Fibroblast of peridontal ligament (primary cell): ENCODE results near the gene KRTAP5-11.
"Not testable (repeated sequence)": the region's sequence is repeated elsewhere in the genome, so short reads cannot be mapped to it uniquely, and the experiment has no call there.

ENCODE experiments used
- DNase-seq: peaks from one replicate; pipeline ENCODE4 v3.0.0-alpha.2; 2010; ENCODE audit errors: extremely low read depth

The KRTAP5-11 gene

DNA sequence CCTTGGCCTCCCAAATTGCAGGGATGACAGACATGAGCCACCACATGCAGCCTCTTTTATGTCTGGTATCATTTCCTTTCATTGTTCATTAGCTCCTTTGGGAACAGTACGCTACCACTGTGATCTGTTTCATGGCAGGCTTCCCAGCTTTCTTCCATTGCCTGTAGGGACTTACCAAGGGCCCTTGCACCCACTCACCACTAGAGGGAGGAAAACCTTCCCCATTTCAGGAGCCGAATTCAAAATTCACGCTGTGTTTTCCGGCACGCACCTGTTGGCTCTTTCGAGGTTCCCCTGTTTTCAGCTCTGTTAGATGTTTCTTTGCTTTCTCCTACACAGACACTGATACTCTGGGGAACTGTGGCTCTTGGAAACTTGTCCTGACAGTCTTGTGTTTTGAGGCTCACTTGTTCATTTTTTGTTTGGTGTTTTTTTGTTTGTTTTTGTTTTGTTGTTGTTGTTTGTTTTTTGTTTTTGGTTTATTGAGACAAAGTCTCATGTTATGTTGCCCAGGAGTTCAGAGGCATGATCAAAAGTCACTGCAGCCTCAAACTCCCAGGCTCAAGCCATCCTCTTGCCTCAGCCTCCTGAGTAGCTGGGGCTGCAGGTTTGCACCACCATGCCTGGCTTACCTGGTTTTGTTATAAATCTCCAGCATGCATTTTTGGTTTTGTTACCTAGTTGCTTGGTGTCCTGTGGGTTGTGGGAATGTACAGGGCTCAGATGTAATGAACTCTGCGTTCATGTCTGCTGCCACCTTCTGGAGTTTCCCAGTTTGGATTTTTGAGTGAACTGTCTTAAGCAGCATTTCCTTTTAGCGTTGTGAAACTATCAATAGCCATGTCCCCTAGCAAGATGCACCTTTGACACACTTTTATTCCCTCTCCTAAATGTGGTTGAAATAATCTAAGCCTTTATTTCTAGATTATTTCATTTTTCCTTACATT, 2.3 kb downstream of the KRTAP5-11 start:
- DNase-seq, result peak; percentile 73

DNA sequence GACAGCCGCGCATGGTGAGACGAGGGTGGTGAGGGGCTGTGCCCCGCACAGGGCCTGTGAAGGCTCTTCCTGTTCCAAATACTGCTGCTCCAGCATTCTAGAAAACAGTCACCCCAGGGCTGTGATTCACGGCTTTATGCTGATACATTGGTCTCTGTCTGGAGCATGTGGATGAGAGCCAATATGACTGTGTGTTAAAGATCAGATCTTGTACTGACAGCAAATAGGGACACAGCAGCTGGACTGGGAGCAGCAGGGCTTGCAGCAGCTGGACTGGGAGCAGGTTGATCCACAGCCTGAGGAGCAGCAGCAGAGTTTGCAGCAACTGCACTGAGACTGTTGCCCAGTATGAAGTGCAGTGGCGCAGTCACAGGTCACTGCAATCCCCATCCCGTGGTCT, 3.2 kb downstream of the KRTAP5-11 start:
- DNase-seq, result not testable (repeated sequence)

DNA sequence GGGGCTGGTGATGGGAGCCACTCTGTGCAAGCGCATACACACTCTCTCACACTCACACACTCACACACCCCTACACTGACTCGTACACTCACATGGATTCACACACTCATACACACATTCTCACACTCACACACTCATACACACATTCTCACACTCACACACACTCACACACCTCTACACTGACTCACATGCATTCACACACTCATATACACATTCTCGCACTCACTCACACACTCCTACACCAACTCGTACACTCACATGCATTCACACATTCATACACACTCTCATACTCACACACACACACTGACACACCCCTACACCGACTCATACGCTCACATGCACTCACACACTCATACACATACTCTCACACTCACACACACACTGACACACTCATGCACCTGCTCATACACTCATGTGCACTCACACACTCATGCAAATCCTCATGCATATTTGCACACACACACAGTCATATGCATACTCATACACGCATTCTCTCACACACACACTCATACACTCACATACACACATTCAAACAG, 5.1 kb downstream of the KRTAP5-11 start:
- no peak for DNase-seq

DNA sequence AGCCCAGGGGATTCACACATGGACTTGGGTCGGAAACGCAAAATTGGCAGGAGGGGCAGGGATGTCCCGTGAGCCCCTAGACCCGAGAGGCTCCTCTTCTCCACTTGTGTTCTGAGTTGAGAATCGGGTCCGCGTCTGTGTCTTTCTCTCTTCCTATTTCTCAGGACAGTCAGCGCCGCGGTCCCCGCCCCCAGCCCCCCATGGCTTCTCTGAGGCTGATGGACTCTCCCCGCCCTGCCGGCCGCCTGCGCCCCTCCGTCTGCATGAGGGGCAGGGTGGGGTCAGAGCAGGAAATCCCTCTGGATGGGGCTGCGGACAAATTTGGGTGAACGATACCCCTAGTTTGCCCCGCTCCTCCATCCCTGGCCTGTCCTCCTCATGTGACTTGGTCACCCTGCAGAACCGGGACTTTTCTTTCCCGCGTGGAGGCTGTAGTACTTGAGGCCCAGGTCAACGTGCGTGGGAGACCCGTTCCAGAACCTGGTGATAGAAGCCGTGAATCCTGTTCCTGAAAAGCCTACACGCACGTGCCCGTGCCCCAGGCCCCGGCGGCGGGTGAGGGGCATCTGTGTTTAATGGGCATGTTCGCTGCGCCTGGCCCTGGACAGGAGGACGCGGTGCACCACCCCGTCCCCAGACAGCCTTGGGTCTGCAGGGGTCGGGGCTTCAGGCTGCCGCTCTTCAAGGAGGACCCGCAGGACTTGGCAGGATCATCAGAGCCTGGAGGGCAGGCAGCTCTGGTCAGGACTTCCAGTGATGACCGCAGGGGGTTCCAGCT, 5.8 kb downstream of the KRTAP5-11 start:
- DNase-seq, result not testable (repeated sequence)

DNA sequence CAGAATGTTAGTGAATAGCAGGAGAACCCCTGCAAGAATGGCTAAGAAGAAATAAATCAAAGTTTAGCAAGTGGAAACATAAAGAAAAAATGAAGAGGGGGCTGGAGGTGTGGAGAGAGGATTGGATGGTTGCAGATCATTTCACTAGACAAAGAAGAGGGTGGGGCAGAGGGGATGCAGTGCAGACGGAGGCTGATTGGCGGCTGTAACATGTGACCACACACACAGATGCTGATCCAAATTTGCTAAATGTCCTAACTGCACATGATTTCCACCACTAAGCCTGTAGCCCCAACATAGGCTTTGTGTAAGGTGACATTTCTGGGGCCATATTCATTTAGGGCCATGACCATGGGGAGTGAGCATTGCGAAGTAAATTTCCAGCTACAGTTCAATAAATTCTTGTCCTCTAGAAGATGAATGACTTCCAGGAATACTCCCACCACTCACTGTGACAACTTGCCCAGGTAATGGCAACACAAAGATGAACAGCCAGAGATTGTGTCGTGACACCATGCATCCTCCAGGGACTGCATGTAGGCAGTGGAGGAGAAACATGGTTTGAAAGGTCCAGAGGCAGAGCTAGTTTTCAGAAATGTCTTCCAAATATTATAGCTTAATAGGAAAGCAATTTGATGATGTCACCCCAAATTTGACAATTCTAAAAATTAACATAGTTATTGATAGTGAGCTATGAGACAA, 6.8 kb downstream of the KRTAP5-11 start:
- DNase-seq, result no peak

DNA sequence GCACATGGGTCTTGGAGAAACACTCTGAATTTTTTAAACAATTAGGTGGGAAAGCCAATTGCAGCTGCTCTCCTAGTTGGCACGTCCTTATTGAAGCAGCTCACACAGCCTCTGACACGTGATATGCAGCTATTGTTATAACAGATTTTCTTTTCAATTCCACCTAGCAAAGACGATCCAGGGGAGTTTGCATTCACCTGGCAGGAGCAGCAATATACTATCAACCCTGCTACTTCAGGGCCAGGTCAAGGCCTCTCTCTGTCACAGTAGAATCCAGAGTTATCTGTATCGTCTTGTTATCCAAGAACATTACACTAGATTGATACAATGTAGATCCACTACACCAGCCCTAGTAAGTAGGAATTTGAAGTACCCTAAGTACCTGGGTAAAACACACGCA, 8.3 kb downstream of the KRTAP5-11 start:
- no peak for DNase-seq

DNA sequence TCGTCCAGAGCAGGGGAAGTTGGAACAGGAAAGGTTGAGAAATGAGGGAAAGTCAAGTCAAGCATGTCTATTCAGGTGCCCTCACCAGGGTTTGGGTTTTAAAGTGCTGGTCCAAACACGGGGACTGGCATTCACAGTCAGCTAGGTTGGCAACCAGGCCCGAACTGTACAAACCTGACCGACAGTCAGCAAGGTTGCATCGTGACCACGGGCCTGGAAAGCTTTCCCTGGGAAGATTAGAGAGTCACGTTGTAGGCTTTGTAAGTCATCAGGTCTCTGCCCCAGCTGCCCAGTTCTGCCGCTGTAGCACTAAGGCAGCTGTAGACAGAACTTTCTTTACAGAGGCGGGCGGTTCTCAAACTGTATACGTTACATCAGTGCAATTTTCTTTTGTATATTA, 9.9 kb downstream of the KRTAP5-11 start:
- DNase-seq, result no peak

DNA sequence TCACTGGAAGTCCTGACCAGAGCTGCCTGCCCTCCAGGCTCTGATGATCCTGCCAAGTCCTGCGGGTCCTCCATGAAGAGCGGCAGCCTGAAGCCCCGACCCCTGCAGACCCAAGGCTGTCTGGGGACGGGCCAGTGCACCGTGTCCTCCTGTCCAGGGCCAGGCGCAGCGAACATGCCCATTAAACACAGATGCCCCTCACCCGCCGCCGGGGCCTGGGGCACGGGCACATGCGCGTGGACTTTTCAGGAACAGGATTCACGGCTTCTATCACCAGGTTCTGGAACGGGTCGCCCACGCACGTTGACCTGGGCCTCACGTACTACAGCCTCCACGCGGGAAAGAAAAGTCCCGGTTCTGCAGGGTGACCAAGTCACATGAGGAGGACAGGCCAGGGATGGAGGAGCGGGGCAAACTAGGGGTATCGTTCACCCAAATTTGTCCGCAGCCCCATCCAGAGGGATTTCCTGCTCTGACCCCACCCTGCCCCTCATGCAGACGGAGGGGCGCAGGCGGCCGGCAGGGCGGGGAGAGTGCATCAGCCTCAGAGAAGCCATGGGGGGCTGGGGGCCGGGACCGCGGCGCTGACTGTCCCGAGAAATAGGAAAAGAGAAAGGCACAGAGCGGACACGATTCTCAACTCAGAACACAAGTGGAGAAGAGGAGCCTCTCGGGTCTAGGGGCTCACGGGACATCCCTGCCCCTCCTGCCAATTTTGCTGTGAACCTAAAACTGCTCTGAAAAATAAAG, 11.4 kb downstream of the KRTAP5-11 start:
- not testable (repeated sequence) for DNase-seq

DNA sequence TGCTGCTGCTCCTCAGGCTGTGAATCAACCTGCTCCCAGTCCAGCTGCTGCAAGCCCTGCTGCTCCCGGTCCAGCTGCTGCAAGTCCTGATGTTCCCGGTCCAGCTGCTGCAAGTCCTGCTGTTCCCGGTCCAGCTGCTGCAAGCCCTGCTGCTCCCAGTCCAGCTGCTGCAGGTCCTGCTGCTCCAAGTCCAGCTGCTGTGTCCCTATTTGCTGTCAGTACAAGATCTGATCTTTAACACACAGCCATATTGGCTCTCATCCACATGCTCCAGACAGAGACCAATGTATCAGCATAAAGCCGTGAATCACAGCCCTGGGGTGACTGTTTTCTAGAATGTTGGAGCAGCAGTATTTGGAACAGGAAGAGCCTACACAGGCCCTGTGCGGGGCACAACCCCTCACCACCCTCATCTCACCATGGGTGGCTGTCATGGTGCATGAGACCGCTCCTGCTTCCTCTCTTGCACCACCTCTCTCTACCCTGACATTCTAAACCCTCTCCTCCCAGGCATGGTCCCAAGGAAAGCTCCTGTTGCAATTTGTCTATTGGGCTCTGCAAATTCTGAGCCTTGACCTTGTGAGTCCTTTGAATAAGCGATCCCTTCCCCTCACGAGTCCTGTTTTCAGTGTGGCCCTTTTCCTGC, 13.8 kb downstream of the KRTAP5-11 start:
- no peak for DNase-seq

DNA sequence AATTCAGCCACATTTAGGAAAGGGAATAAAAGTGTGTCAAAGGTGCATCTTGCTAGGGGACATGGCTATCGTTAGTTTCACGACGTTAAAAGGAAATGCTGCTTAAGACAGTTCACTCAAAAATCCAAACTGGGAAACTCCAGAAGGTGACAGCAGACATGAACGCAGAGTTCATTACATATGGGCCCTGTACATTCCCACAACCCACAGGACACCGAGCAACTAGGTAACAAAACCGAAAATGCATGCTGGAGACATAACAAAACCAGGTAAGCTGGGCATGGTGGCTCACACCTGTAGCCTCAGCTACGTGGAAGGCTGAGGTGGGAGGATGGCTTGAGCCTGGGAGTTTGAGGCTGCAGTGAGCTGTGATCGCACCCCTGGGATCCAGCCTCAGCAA, 15.0 kb downstream of the KRTAP5-11 start:
- not testable (repeated sequence) for DNase-seq

DNA sequence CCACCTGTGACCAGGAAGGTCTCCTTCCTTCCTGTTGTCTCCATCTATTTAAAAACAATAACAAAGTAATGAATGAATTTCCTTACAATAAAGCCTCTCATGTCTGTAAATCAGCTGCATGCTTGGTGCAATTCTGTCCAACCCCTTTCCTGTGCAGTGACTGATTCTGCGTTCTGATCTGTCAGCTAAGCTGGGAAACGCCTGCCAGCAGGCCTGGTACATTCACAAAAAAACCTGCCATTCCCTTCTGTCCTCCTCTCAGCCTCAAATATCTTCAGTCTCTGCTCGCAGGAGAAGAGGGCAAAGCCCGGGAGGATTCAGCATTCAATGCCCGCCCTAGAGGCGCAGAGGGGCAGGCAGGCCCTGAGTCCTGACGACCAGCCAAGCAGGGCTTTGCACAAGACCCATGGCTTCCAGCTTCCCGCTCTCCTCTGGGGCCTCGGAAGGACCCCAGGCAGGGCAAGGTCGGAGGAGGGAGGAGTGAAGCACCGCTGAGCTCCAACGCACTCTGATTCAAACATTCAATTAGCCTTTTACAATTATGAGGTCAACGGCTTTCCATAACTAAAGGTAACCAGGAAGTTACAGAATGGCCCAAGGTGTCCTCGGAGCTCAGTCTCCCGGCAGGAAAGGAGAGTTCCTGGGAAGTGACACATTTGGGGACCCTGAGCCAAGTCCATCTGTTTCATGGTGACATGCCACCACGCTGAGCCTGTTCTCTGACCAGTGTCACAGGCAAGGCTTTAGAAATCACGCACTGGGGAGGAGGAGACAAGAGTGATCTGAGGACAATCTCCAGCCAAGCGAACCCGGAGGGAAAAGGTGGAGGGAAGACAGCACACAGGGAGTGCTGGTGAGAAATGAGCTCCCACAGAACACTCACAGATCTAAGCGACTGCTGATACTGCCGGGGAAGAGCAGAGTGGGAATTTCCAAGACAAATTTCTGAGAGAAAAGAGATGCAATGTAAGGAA, 15.8 kb downstream of the KRTAP5-11 start:
- not testable (repeated sequence) for DNase-seq

DNA sequence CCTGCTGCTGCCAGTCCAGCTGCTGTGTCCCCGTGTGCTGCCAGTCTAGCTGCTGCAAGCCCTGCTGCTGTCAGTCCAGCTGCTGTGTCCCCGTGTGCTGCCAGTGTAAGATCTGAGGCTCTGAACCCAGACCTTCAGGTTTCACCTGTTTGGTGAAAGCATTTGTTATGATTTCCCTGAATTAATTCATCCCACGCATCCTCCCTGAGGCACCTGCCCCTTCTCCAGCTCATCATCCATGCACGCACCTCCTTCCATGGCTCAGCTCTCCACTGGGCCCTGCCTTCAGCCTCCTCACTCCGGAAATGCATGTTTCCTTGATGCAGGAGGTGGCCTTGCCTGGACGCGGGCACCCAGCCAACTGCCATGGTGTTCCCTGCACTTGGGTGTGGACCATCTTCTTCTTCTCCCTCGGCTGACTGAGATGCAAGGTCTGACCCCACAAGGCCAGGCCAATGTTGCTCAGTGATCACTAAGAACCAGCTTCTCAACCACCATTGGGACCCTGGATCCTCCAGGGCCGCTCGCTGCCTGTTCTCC, 16.5 kb downstream of the KRTAP5-11 start:
- no peak for DNase-seq

DNA sequence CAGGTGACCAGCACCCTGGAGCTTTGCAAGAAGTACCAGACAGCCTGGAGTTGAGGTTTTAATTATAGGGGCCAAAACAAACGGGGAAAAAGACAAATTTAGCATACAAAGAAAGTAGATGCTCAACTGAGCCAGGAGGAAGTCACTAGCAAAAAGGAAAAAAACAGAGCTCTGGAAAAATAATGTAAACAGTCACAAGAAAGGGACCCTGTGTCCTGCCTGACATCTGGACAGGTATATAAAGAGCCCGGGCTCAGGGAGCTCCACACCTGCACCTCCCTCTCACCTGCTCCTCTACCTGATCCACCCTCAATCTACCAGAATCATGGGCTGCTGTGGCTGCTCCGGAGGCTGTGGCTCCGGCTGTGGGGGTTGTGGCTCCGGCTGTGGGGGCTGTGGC, 17.4 kb downstream of the KRTAP5-11 start, which contains the start of gene KRTAP5-10:
Gene KRTAP5-10 (plus strand): TSS at position 301 of the 400 bp plus-strand sequence. CDS start 25 bp downstream, at position 326.
- DNase-seq, result no peak

DNA sequence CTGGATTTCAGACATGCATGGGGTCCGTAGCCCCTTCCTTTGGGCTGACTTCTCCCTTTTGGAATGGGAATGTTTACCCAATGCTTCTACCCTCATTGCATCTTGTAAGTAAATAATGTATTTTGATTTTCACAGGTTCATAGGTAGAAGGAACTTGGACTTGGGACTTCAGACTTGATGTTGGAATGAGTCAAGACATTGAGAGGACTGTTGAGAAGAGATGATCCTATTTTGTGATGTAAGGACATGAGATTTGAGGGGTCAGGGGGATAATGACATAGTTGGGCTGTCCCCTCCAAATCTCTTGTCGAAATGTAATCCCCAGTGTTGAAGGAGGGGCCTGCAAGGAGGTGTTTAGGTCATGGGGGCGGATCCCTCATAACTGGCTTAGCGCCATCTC, 18.2 kb downstream of the KRTAP5-11 start:
- DNase-seq, result no peak

DNA sequence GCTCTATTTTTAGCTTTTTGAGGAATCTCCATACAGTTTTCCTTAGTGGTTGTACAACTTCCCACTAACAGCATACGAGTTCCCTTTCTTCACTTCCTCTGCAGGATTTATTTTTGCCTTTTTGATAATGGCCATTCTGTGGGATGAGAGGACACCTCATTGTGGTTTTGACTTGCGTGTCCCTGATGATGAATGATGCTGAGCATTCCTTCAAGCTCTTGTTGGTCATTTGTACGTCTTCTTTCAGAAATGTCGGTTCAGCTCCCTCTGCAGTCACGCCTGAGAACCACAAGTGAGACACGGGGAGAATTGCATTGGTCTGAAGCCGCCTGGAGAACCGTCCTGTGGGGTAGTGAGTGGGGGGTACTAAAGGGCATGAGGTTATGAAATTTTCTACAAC, 19.3 kb downstream of the KRTAP5-11 start:
- peak; percentile 32 for DNase-seq

DNA sequence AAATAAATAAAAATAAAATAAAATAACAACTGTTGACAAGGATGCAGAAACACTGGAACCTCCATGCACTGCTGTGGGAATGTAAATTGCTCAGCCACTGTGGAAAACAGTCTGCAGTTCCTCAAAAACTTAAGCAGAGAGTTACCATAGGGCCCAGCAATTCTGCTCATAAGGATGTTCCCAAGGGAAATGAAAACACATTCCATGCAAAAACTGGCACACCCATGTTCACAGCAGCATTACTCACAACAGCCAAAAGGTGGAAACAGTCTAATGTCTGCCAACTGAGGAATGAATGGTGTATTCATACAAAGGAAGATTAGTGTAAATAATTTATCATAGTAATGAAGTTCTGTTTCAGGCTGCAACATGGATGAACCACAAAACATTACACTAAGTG, 20.6 kb downstream of the KRTAP5-11 start:
- peak; percentile 6 for DNase-seq

DNA sequence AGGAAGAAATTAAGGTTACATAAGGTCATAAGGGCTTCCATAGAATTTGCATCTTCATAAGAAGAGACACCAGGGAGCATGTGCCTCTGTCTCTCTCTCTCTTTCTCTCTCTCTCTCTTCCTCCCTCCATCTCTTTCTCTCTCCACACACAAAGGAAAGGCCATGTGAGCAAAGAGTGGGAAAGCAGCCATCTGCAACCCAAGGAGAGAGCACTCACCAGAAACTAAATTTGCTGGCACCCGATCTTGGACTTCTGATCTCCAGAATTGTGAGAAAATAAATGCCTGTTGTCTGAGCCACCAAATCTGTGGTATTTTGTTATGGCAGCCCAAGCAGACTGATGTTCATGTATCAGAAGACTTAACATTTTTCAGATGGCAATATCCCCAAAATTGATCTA, 23.7 kb downstream of the KRTAP5-11 start:
- no peak for DNase-seq

DNA sequence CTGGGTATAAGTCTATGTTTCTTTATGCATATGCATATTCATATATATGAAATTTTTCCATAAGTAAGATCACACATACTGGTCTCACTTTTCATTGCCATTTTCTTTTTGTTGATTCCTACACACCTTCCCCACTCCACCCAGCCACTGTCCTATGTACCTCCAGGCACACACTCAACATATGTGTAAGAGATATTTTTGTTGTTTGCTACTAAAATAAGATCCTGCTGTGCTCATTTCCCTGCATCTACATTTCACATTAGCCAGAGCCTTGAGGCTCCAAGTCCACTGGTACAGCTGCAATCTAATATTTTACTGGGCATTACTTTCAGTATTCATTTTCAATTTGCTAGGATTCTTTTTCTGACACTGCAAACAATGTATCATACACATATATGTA, 25.4 kb downstream of the KRTAP5-11 start:
- DNase-seq, result no peak

DNA sequence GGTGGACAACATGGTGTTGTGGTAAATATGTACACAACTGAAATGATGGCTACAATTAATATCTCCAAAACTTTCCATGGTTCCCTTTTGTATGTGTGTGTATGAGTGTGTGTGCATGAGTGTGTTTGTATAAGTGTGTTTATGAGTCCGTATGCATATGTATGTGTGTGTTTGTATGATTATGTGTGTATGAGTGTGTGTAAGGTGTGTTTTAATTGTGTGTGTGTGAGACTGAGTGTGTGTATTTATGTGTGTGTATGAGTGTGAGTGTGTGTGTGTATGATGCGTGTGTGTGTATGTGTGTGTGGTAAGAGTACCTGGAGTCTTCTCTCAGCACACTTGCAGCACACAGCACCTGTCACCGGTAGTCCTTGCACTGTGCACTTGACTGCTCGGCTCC, 26.7 kb downstream of the KRTAP5-11 start:
- DNase-seq, result no peak
